Measurements from ENCODE around the gene WDR64.

DNA sequence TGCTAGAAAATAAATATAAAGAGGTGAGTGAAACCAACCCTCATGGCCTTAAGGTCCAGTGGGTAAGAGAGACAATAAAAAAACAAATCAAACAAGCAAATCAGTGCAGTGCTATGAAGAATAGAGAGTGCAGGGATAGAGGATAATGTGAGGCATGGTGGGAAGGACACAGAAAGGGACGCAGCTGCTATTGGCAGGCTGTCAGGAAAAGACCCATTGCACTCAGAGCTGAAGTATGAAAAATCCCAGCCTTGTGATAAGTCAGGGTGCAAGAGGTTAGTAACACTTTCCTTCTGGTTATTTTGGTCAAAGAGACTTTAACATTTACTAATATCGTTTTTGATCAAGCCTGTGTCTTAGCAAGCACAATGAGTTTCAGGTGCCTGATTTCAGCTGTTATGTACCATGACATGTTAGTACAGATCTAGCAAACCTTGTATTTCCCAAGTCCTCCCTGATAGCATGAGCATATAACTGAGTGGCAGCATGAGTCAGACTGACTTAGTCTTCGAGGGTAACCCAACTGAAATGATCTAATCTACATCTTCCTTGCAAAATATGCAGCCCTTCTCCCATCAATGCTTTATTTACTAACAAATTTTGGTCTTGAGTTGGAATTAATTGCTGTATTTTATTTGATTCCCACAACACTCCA, 43.6 kb upstream of the WDR64 start:
- TF ChIP-seq, protein P1, sequence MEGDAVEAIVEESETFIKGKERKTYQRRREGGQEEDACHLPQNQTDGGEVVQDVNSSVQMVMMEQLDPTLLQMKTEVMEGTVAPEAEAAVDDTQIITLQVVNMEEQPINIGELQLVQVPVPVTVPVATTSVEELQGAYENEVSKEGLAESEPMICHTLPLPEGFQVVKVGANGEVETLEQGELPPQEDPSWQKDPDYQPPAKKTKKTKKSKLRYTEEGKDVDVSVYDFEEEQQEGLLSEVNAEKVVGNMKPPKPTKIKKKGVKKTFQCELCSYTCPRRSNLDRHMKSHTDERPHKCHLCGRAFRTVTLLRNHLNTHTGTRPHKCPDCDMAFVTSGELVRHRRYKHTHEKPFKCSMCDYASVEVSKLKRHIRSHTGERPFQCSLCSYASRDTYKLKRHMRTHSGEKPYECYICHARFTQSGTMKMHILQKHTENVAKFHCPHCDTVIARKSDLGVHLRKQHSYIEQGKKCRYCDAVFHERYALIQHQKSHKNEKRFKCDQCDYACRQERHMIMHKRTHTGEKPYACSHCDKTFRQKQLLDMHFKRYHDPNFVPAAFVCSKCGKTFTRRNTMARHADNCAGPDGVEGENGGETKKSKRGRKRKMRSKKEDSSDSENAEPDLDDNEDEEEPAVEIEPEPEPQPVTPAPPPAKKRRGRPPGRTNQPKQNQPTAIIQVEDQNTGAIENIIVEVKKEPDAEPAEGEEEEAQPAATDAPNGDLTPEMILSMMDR (IDR thresholded peaks at IDR 0.05): no peak
- TF ChIP-seq POLR2A (IDR thresholded peaks at IDR 0.05): no peak

All from heart left ventricle (tissue), 13 donors.